ENCODE measurements around the gene ORC1.

Gene ORC1

DNA sequence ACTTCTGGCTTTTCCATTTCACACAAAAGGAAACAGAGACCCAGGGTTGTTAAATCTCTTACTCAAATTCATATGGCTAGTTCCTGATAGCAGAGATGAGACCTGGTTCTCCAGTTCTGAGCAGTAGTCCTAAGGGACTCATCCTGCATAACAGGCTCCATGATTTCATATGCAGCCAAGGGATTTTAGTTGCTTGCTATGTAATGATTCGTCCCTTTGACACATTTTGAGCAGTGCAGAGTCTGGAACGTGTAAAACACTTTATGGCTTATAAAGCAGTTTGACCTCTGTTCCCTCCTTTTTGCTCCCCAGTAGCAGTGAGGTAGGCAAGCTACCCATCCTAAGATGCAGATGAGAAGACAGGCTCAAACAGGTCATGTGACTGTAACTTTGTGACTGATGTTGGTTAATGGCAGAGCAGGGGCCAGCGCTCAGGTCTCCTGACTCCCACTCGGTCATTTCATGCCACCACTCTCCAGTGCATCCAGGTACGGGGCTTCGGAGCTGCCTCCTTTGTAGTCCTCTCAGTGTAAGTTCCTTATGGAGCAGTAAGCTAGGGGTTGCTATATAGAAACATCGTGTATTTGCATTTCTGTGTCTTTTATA is 62.5 kb downstream of the ORC1 start:
- no peak for DNase-seq (ENCODE audit: low read depth)

DNA sequence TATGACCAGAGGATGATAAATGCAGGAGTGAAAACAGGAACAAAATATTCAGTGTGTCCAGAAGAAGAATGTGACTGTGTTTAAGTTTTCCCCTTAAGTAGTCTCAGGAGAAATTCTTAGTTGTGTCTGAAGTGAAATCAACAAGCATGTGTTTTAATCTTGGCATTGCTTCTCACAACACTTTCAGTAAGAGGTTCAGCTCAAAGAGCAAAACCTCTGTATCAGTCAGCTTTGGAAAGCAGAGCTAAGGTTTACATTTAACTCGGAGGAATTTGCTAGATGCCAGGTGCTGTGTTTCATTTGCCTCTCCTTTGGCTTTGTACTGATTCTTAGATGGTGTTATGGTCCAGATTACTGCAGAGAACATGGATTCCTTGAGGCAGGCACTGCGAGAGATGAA is 66.8 kb downstream of the ORC1 start:
- DNase-seq (ENCODE audit: low read depth), result no peak

DNA sequence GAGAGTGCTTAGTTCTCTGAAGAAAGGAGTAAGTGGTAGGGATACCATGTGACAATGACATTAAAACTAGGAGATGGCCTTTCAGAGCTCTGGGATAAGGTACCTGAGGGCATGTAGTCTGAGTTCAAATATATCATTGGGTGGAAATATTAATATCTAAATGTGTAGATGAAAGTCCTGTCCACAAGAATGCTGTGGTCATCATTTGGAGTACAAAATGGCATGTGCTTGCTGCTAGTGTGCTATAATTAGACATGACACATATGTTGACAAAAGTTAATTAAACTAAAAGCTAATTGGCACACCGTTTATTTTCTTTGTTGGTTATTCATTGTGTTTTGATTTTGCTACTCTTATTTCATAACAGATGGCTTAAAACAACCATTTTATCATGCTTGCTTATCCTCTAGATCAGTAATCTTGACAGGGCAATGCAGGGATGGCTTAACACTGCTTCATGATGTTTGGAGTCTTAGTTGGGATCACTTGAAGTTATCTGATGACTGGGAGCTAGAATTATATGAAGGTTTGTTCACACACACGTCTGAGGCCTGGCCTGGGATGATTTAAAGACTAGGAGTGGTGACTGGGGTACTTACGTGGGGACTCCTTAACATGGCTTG is 69.2 kb downstream of the ORC1 start:
- no peak for DNase-seq (ENCODE audit: low read depth)

DNA sequence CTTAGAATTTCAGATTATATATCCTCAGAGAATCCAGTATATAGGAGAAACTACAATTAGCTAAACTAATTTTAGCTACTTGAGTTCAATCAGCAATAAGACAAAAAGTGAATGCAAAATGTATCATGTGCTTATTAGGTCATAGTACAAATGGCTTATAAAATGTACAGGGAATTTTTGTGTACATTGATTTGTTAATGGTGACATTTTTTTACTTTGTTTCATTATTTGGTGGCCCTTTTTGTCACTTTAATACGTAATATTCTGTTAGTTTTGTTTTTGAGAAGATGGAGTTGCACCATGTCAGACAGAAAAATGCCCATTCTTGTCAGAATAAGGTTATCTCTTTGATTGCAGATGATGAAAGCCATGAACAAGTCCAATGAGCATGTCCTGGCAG is 71.8 kb downstream of the ORC1 start:
- no peak for DNase-seq (ENCODE audit: low read depth)

DNA sequence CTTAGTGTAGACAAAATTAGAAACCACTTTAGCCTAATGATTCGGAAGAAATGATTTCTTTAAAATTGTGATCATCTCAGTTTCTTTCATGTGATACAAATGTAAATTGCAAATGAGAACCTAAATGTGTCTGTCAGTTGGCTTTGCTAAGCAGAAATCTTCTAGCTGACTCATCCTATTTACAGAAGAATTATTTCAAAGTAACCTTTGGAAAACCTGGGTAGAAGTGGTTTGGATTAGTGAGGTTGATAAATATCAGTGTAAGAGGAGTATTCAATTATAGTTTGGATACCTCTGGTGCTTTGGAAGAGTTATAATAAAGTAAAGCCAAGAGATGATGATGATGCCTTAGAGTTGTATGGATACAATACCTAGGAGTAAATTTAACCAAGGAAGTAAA is 75.6 kb downstream of the ORC1 start:
- DNase-seq (ENCODE audit: low read depth), result peak; percentile 44

DNA sequence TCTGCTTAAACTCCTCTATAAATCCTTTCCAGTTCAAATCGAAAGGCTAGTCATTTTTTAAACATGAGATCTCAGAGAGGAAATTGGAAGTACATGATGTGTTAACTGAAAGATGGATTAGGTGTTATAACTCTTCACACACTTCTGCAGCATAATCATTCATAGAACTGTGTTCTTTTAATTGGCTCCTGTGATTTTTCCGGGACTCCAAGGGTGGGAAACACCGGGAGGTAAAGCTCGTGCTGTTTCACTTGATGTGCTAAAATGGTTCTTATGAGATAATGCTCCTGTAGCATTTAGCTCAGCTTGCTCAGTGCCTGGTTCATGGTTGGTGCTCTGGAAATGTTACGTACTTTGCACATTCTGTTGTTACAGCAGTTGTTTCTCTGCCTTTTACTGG is 78.4 kb downstream of the ORC1 start:
- no peak for DNase-seq (ENCODE audit: low read depth)

DNA sequence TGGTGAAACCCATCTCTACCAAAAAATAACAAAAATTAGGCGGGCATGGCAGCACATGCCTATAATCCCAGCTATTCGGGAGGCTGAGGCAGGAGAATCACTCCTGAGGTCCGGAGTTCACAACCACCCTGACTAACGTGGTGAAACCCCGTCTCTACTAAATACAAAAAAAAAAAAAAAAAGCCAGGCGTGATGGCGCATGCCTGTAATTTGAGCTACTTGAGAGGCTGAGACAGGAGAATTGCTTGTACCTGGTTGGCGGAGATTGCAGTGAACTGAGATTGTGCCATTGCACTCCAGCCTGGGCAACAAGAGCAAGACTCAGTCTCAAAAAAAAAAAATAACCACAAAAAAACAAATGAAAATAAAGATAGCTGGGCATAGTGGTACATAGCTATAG is 80.5 kb downstream of the ORC1 start:
- no peak for DNase-seq (ENCODE audit: low read depth)

Measured in iris pigment epithelial cell (primary cell).